CD4-positive, alpha-beta T cell (primary cell): ENCODE results near the gene EHBP1L1. TPM values are rescaled to one million over a fixed set of nuclear protein-coding genes. Genes with fewer than 3 reads are reported as not detected.
A peak's percentile ranks its signal among the peaks of the same experiment; 100 is the strongest.
"Not testable (repeated sequence)": the region's sequence is repeated elsewhere in the genome, so short reads cannot be mapped to it uniquely, and the experiment has no call there.

Source experiments
- ATAC-seq: fragments of 200-7000 bp; cut with Tn5 transposase; one replicate; pipeline ENCODE4 v1.10.0; 2022; ENCODE audit warnings: mild to moderate bottlenecking; ENCODE audit not compliant: poor library complexity
- CTCF ChIA-PET: fragments of 350-600 bp; sonication (Branson Sonifier 250); formaldehyde crosslinking; loops from one replicate; lab custom pipeline; 2021; ENCODE audit warnings: antibody characterized with exemption, inconsistent platforms; lab: Charles Lee
- POLR2A ChIA-PET: fragments of 350-600 bp; sonication (Branson Sonifier 250); formaldehyde crosslinking; loops from one replicate; lab custom pipeline; 2021; ENCODE audit warnings: antibody characterized with exemption, inconsistent platforms; lab: Charles Lee
- DNase-seq, 14 experiments: peaks; one replicate each; pipeline ENCODE4 v3.0.0-alpha.2; 2013 to 2020; ENCODE audit warnings: mixed read lengths in 2 of 14
- H3K27ac ChIP-seq, 2 donors: one replicate each; pipeline versions ENCODE4 v1.5.1 to v1.7.0; 2013; ENCODE audit warnings: low read length in 2 of 2, low read depth in 1 of 2, mild to moderate bottlenecking in 1 of 2
- H3K27me3 ChIP-seq, 2 experiments: 1 replicate in 1 of 2; 2 replicates in 1 of 2; pipeline versions ENCODE4 v1.6.1 to v1.7.0; 2013; ENCODE audit warnings: low read length in 2 of 2, control low read depth in 1 of 2, mild to moderate bottlenecking in 1 of 2, moderate library complexity in 1 of 2; ENCODE audit not compliant: insufficient read depth in 2 of 2, control insufficient read depth in 1 of 2
- H3K36me3 ChIP-seq: one replicate; pipeline ENCODE4 v1.6.1; 2013; ENCODE audit warnings: low read length, control low read depth; ENCODE audit not compliant: insufficient read depth
- H3K4me1 ChIP-seq: one replicate; pipeline ENCODE4 v1.6.1; 2013; ENCODE audit warnings: low read length, control low read depth; ENCODE audit not compliant: insufficient read depth
- H3K4me3 ChIP-seq: one replicate; pipeline ENCODE4 v1.5.1; 2013; ENCODE audit warnings: mild to moderate bottlenecking, low read length, moderate library complexity
- H3K9me3 ChIP-seq, 2 experiments: 1 replicate in 1 of 2; 2 replicates in 1 of 2; pipeline versions ENCODE4 v1.6.1 to v1.7.0; 2013; ENCODE audit warnings: low read length in 2 of 2, mild to moderate bottlenecking in 2 of 2, control low read depth in 1 of 2, moderate library complexity in 1 of 2; ENCODE audit not compliant: control insufficient read depth in 1 of 2, insufficient read depth in 1 of 2
- H3K27ac Mint-ChIP-seq: one replicate; pipeline ENCODE4 v1.8.0; 2020; ENCODE audit warnings: mixed read lengths
- H3K27me3 Mint-ChIP-seq: one replicate; pipeline ENCODE4 v1.8.0; 2021; ENCODE audit warnings: mixed read lengths
- H3K36me3 Mint-ChIP-seq: one replicate; pipeline ENCODE4 v1.8.0; 2021; ENCODE audit warnings: low read depth, mixed read lengths
- H3K4me1 Mint-ChIP-seq: one replicate; pipeline ENCODE4 v1.8.0; 2021; ENCODE audit warnings: low read depth, mixed read lengths
- H3K4me3 Mint-ChIP-seq: one replicate; pipeline ENCODE4 v1.8.0; 2020; ENCODE audit warnings: mild to moderate bottlenecking, mixed read lengths
- H3K9me3 Mint-ChIP-seq: one replicate; pipeline ENCODE4 v1.8.0; 2020; ENCODE audit warnings: mixed read lengths
- CTCF ChIP-seq: fragments of 200-600 bp; IDR thresholded peaks from one replicate; pipeline ENCODE4 v1.8.0; 2022; ENCODE audit warnings: antibody characterized with exemption, mild to moderate bottlenecking
- intact Hi-C, 2 experiments: fragments of 100-400 bp; cut with DNase I in 1 of 2; cut with micrococcal nuclease in 1 of 2; formaldehyde crosslinking; loops; one replicate each; pipeline versions ENCODE4 v1.15.1 to v1.9.0; 2023 to 2025; cut with DNase I, micrococcal nuclease
- total RNA-seq, 174 experiments: library from RNA in 2 of 174; stranded (reverse) in 2 of 174; gene quantifications; one replicate each; pipeline ENCODE4 v1.2.3 and lab custom pipeline; 2021 to 2026

EHBP1L1 gene
- total RNA-seq, 2 experiments from 2014 or later, result 82.6 to 88.5 TPM

- H3K4me3 Mint-ChIP-seq, result no peak overlapping the region
- Histone ChIP-seq H3K27me3 (no peaks in the 10 kb centered on the region), H3K4me1 (peaks cover 82% of the 10 kb centered on the region), H3K9me3 (no peaks in the 10 kb centered on the region), H3K27ac (no peak overlapping the region), H3K4me3 (no peak overlapping the region), H3K36me3 (peaks cover 3% of the 10 kb centered on the region)
- H3K27ac Mint-ChIP-seq, result peak overlapping the region; percentile 84
- H3K4me1 Mint-ChIP-seq, result peaks cover 60% of the 10 kb centered on the region
- no peak for DNase-seq
- intact Hi-C loops, result no loop called here
- H3K9me3 Mint-ChIP-seq, result no peaks in the 10 kb centered on the region
- ChIA-PET POLR2A (interaction anchor here (1.0 to 3.8 kb wide), 2 partner anchors 13 to 66 kb away, joined by 4 to 15 read pairs; partner anchors contain the start of gene EHBP1L1), CTCF (interaction anchor here (0.8 to 4.4 kb wide), 2 partner anchors 11 to 23 kb away, joined by 4 to 17 read pairs; no protein-coding TSS in a partner anchor)
- ATAC-seq, result no peak
- H3K36me3 Mint-ChIP-seq, result peaks cover 6% of the 10 kb centered on the region
- no peaks in the 10 kb centered on the region for H3K27me3 Mint-ChIP-seq
- no peak for TF ChIP-seq CTCF
These were observed 13.1 kb upstream of the EHBP1L1 start for GRCh38 chr11:65562788-65563187.

- DNase-seq (no peak), ATAC-seq (no peak)
- POLR2A ChIA-PET, result interaction anchor here (1.0 to 2.8 kb wide), 2 partner anchors 65 to 67 kb away, joined by 4 to 18 read pairs; partner anchors contain the start of gene MALAT1
- H3K4me1 ChIP-seq, result peaks cover 88% of the 10 kb centered on the region
- H3K27ac ChIP-seq, result no peak overlapping the region
- H3K27me3 ChIP-seq, result no peaks in the 10 kb centered on the region
- H3K9me3 ChIP-seq, result no peaks in the 10 kb centered on the region
- TF ChIP-seq CTCF, result no peak
- peaks cover 12% of the 10 kb centered on the region for H3K36me3 Mint-ChIP-seq
- H3K9me3 Mint-ChIP-seq, result no peaks in the 10 kb centered on the region
- H3K4me3 ChIP-seq, result no peak overlapping the region
- peak overlapping the region; percentile 84 for H3K27ac Mint-ChIP-seq
- CTCF ChIA-PET, result interaction anchor here (4.4 kb wide), 1 partner anchor 12 kb away, joined by 17 read pairs; no protein-coding TSS in a partner anchor
- peaks cover 7% of the 10 kb centered on the region for H3K36me3 ChIP-seq
- intact Hi-C loops, result no loop called here
- peaks cover 68% of the 10 kb centered on the region for H3K4me1 Mint-ChIP-seq
- no peak overlapping the region for H3K4me3 Mint-ChIP-seq
- no peaks in the 10 kb centered on the region for H3K27me3 Mint-ChIP-seq
These were observed 12.3 kb upstream of the EHBP1L1 start for GRCh38 chr11:65563601-65564000.

- CTCF ChIA-PET, result interaction anchor here (0.8 to 4.4 kb wide), 5 partner anchors 13 to 24 kb away, joined by 3 to 30 read pairs (median 5); no protein-coding TSS in a partner anchor
- POLR2A ChIA-PET, result interaction anchor here (0.8 to 3.6 kb wide), 12 partner anchors 8 to 295 kb away, joined by 3 to 22 read pairs (median 8); partner anchors contain the start of genes EHBP1L1, MALAT1, MUS81 and PCNX3
- H3K36me3 Mint-ChIP-seq, result peaks cover 25% of the 10 kb centered on the region
- H3K36me3 ChIP-seq, H3K9me3 Mint-ChIP-seq, H3K27me3 ChIP-seq, H3K27me3 Mint-ChIP-seq, H3K9me3 ChIP-seq, intact Hi-C loops: not testable (repeated sequence)
- Histone ChIP-seq H3K4me3 (peak overlapping the region; percentile 25), H3K27ac (peak overlapping the region; percentile 82 to 88), H3K4me1 (peaks cover 87% of the 10 kb centered on the region)
- DNase-seq (peak in 5 of 14 experiments; percentile 33 to 75 (median 51)), ATAC-seq (peak; percentile 15)
- H3K4me1 Mint-ChIP-seq, result peaks cover 71% of the 10 kb centered on the region
- peak overlapping the region; percentile 98 for H3K27ac Mint-ChIP-seq
- peak overlapping the region; percentile 82 for H3K4me3 Mint-ChIP-seq
These were observed 10.8 kb upstream of the EHBP1L1 start for GRCh38 chr11:65564879-65565559.
